AG09309 (cell line): ENCODE results near the gene PKLR.

Experiments used
- DNase-seq: peaks from one replicate; pipeline ENCODE4 v3.0.0-alpha.2; 2010; ENCODE audit warnings: low read depth
- H3K4me3 ChIP-seq: 2 replicates; pipeline ENCODE4 v1.5.1; 2011; ENCODE audit warnings: mild to moderate bottlenecking, low read depth, low read length, moderate library complexity; ENCODE audit not compliant: control insufficient read depth
- CTCF ChIP-seq: IDR thresholded peaks from 2 replicates; pipeline ENCODE4 v1.5.1; 2011; ENCODE audit warnings: mild to moderate bottlenecking, low read depth, low read length, inconsistent platforms; ENCODE audit not compliant: insufficient read depth, control insufficient read depth; ENCODE audit errors: missing control alignments

The PKLR gene

GRCh38 chr1:155277070-155277901 lies 24.0 kb downstream of the PKLR start, which contains the start of gene HCN3:
HCN3 (plus strand) TSS chr1:155277463; CDS start chr1:155277591, 128 bp downstream.
- DNase-seq: peak; percentile 68
- peak within 1 kb of the TSS; percentile 67 for H3K4me3 ChIP-seq
- peak; percentile 40 for TF ChIP-seq CTCF

GRCh38 chr1:155273343-155274245 lies 27.6 kb downstream of the PKLR start, which contains the start of gene CLK2:
CLK2 (minus strand) TSS chr1:155273504; CDS start chr1:155270977, 2,527 bp downstream.
- TF ChIP-seq CTCF: no peak
- DNase-seq: peak; percentile 43
- peak within 1 kb of the TSS; percentile 76 for H3K4me3 ChIP-seq

- DNase-seq: no peak
- H3K4me3 ChIP-seq: peak overlapping the region; percentile 76
- no peak for TF ChIP-seq CTCF
These were observed 28.5 kb downstream of the PKLR start for GRCh38 chr1:155272466-155273342.

GRCh38 chr1:155269381-155269780 lies 31.9 kb downstream of the PKLR start:
- no peak for TF ChIP-seq CTCF
- no peak overlapping the region for H3K4me3 ChIP-seq
- no peak for DNase-seq

GRCh38 chr1:155268630-155269029 lies 32.6 kb downstream of the PKLR start:
- no peak for TF ChIP-seq CTCF
- H3K4me3 ChIP-seq: no peak overlapping the region
- DNase-seq: no peak

GRCh38 chr1:155267373-155267772 lies 33.9 kb downstream of the PKLR start:
- H3K4me3 ChIP-seq: no peak overlapping the region
- no peak for DNase-seq
- TF ChIP-seq CTCF: no peak
